Aorta (tissue), 5 donors: ENCODE measurements around the gene KDM2A. TPM values are rescaled to one million over a fixed set of nuclear protein-coding genes. Genes with fewer than 3 reads are reported as not detected.
"Not testable (repeated sequence)": the region's sequence is repeated elsewhere in the genome, so short reads cannot be mapped to it uniquely, and the experiment has no call there.

Experiments used
- ATAC-seq: fragments of 200-7000 bp; cut with Tn5 transposase; one replicate; pipeline ENCODE4 v1.9.1; 2022; ENCODE audit warnings: moderate library complexity; ENCODE audit not compliant: low FRiP score
- DNase-seq, 2 donors: peaks; one replicate each; pipeline ENCODE4 v3.0.0-alpha.2; 2020
- H3K27ac ChIP-seq, 2 donors: one replicate each; pipeline ENCODE4 v1.5.1; 2013; ENCODE audit warnings: low read length in 2 of 2, mild to moderate bottlenecking in 2 of 2, moderate library complexity in 2 of 2, control low read depth in 1 of 2, inconsistent platforms in 1 of 2, low read depth in 1 of 2
- H3K27me3 ChIP-seq, 2 donors: one replicate each; pipeline ENCODE4 v1.6.1; 2013; ENCODE audit warnings: control low read depth in 1 of 2, low read length in 1 of 2, mild to moderate bottlenecking in 1 of 2, moderate library complexity in 1 of 2; ENCODE audit not compliant: insufficient read depth in 2 of 2, control insufficient read depth in 1 of 2
- H3K36me3 ChIP-seq, 2 donors: one replicate each; pipeline ENCODE4 v1.6.1; 2013; ENCODE audit warnings: control low read depth in 1 of 2, low read length in 1 of 2, mild to moderate bottlenecking in 1 of 2; ENCODE audit not compliant: insufficient read depth in 2 of 2, control insufficient read depth in 1 of 2
- H3K4me1 ChIP-seq, 2 donors: one replicate each; pipeline ENCODE4 v1.6.1; 2013; ENCODE audit warnings: low read length in 2 of 2, control low read depth in 1 of 2, mild to moderate bottlenecking in 1 of 2, moderate library complexity in 1 of 2; ENCODE audit not compliant: insufficient read depth in 2 of 2, control insufficient read depth in 1 of 2
- H3K4me3 ChIP-seq, 2 donors: one replicate each; pipeline ENCODE4 v1.5.1; 2013; ENCODE audit warnings: low read length in 2 of 2, control low read depth in 1 of 2, mild to moderate bottlenecking in 1 of 2
- H3K9me3 ChIP-seq: one replicate; pipeline ENCODE4 v1.6.1; 2013; ENCODE audit warnings: mild to moderate bottlenecking, low read length; ENCODE audit not compliant: control insufficient read depth
- WGBS, 2 donors: extraction: QIAGEN DNeasy Blood & Tissue Kit; methylation state at CpG; one replicate each; pipeline ENCODE4 v1.1.7; 2013; 5-methylcytosine and 5-hydroxymethylcytosine counted together
- intact Hi-C, 2 donors: fragments of 100-400 bp; cut with DNase I; formaldehyde crosslinking; loops; one replicate each; pipeline versions ENCODE4 v1.14.2 to v1.15.0; 2022
- polyA plus RNA-seq, 2 donors: library from polyadenylated mRNA; stranded (reverse); fragments of 200-250 nt; gene quantifications; one replicate each; pipeline ENCODE4 v1.2.3, GENCODE V29; 2013
- total RNA-seq, 2 donors: library from RNA; stranded (reverse); fragmentation: NEBNext Ultra II Directional; extraction: Animal tissue kit (Norgen Biotek cat#: 25700); gene quantifications; one replicate each; pipeline ENCODE4 v1.2.1, GENCODE V29; 2021
- donor health status: healthy with polysubstance abuse.
- donor health status: Bipolar disorder and iron deficiency.
- donor health status: DM: no; HTN: no; CAD: no.
- donor health status: DM: no; HTN: no; CAD: no.
- donor health status: DM: yes; HTN: yes; CAD: no.

Gene KDM2A
- total and polyA plus RNA-seq, 4 donors = 11.5 to 106 (median 45.3) TPM

- intact Hi-C loops = loop anchor here (5.0 to 10.0 kb wide), 2 partner anchors 82 to 85 kb away; no protein-coding TSS in a partner anchor
- ATAC-seq = no peak
These were observed 48.0 kb downstream of the KDM2A start for GRCh38 chr11:67167091-67167490.

GRCh38 chr11:67167719-67168118, 48.7 kb downstream of the KDM2A start:
- 81 to 89% methylated on average over 1 of the region's 1 CpG for WGBS, 2 donors
- Histone ChIP-seq H3K9me3 (no peaks in the 10 kb centered on the region), H3K36me3 (no peaks in the 10 kb centered on the region), H3K4me3 (no peak overlapping the region), H3K27me3 (no peaks in the 10 kb centered on the region), H3K4me1 (peaks cover 0 to 5% of the 10 kb centered on the region in 2 donors), H3K27ac (no peak overlapping the region)
- DNase-seq (no peak), ATAC-seq (no peak)
- intact Hi-C loops = loop anchor here (5.0 to 10.0 kb wide), 2 partner anchors 83 to 85 kb away; no protein-coding TSS in a partner anchor

More at GRCh38 chr11:67167091-67167490, 48.0 kb downstream of the KDM2A start:
- no peak overlapping the region for H3K4me3 ChIP-seq
- peaks cover 0 to 5% of the 10 kb centered on the region in 2 donors for H3K4me1 ChIP-seq
- H3K27me3 ChIP-seq = no peaks in the 10 kb centered on the region
- WGBS, 2 donors = 84 to 89% methylated on average over 2 of the region's 2 CpGs
- no peak for DNase-seq
- no peaks in the 10 kb centered on the region for H3K9me3 ChIP-seq
- H3K27ac ChIP-seq = no peak overlapping the region
- H3K36me3 ChIP-seq = no peaks in the 10 kb centered on the region

GRCh38 chr11:67168911-67169310, 49.8 kb downstream of the KDM2A start:
- H3K27me3 ChIP-seq, ATAC-seq, H3K27ac ChIP-seq, H3K9me3 ChIP-seq, H3K4me3 ChIP-seq, DNase-seq, H3K36me3 ChIP-seq, H3K4me1 ChIP-seq: not testable (repeated sequence)
- 76 to 85% methylated on average over 9 of the region's 9 CpGs for WGBS, 2 donors
- intact Hi-C loops = loop anchor here (5.0 to 10.0 kb wide), 2 partner anchors 84 to 87 kb away; no protein-coding TSS in a partner anchor

DNA sequence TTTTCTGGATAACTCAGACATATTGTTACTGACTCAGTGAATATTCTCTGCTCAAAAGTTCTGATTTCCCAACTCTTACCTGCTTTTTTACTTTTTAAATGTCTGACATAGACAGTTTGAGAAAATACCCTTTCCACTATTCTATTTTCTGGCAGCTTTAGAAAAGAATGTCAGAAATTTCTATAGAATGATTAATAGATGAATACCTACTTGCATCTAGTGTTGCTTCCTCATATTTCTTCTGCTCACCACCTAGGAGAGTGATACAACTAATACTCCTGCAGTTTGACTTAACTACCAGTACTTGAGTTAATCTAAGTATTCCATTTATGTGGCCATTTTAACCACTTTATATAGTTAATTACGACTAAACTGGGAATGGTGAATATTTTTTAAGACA, 55.2 kb downstream of the KDM2A start:
- Histone ChIP-seq H3K36me3 (no peaks in the 10 kb centered on the region), H3K4me3 (no peak overlapping the region), H3K4me1 (no peaks in the 10 kb centered on the region), H3K27me3 (no peaks in the 10 kb centered on the region), H3K27ac (no peak overlapping the region), H3K9me3 (no peaks in the 10 kb centered on the region)
- intact Hi-C loops = no loop called here
- 85 to 93% methylated on average over 1 of the region's 1 CpG for WGBS, 2 donors
- ATAC-seq = no peak
- DNase-seq = no peak

GRCh38 chr11:67177399-67178281, 58.6 kb downstream of the KDM2A start:
- no peak for DNase-seq
- ATAC-seq = no peak
- Histone ChIP-seq H3K4me3 (no peak overlapping the region), H3K4me1 (no peaks in the 10 kb centered on the region), H3K36me3 (no peaks in the 10 kb centered on the region), H3K27me3 (no peaks in the 10 kb centered on the region), H3K27ac (no peak overlapping the region), H3K9me3 (no peaks in the 10 kb centered on the region)
- intact Hi-C loops = no loop called here
- WGBS, 2 donors = 91 to 92% methylated on average over 9 of the region's 9 CpGs

- Histone ChIP-seq H3K9me3 (no peaks in the 10 kb centered on the region), H3K4me1 (no peaks in the 10 kb centered on the region), H3K27me3 (no peaks in the 10 kb centered on the region), H3K4me3 (no peak overlapping the region), H3K36me3 (no peaks in the 10 kb centered on the region), H3K27ac (no peak overlapping the region)
- WGBS, 2 donors = 84 to 86% methylated on average over 1 of the region's 1 CpG
- DNase-seq = no peak
- no peak for ATAC-seq
- intact Hi-C loops = no loop called here
These were observed 59.4 kb downstream of the KDM2A start for GRCh38 chr11:67178421-67178820.

- 78 to 82% methylated on average over 4 of the region's 4 CpGs for WGBS, 2 donors
- no peak overlapping the region for H3K4me3 ChIP-seq
- no peaks in the 10 kb centered on the region for H3K27me3 ChIP-seq
- ATAC-seq (no peak), DNase-seq (no peak)
- no peaks in the 10 kb centered on the region for H3K36me3 ChIP-seq
- H3K27ac ChIP-seq = no peak overlapping the region
- no peaks in the 10 kb centered on the region for H3K4me1 ChIP-seq
- no peaks in the 10 kb centered on the region for H3K9me3 ChIP-seq
- intact Hi-C loops = no loop called here
These were observed 59.8 kb downstream of the KDM2A start for GRCh38 chr11:67178878-67179277.

- Histone ChIP-seq H3K4me3 (no peak overlapping the region), H3K27ac (no peak overlapping the region), H3K4me1 (no peaks in the 10 kb centered on the region), H3K27me3 (no peaks in the 10 kb centered on the region), H3K36me3 (no peaks in the 10 kb centered on the region), H3K9me3 (no peaks in the 10 kb centered on the region)
- intact Hi-C loops = no loop called here
- 88 to 91% methylated on average over 5 of the region's 5 CpGs for WGBS, 2 donors
- ATAC-seq (no peak), DNase-seq (no peak)
These were observed 60.9 kb downstream of the KDM2A start for GRCh38 chr11:67179892-67180490.
